BE2C (cell line): ENCODE results near the gene PRELP.

Source experiments
- DNase-seq: peaks from one replicate; pipeline ENCODE4 v3.0.0-alpha.2; 2020
- H3K27me3 ChIP-seq: fragments of 250-450 bp; sonication (Bioruptor Pico); 2 replicates; pipeline ENCODE4 v1.5.1; 2020; ENCODE audit warnings: mild to moderate bottlenecking
- H3K36me3 ChIP-seq: fragments of 250-450 bp; sonication (Bioruptor Pico); 2 replicates; pipeline ENCODE4 v1.5.1; 2020; ENCODE audit warnings: mild to moderate bottlenecking
- H3K4me1 ChIP-seq: fragments of 250-450 bp; sonication (Bioruptor Pico); 2 replicates; pipeline ENCODE4 v1.5.1; 2020
- H3K4me3 ChIP-seq: 2 replicates; pipeline ENCODE4 v1.5.1; 2011; ENCODE audit warnings: low read depth, low read length
- H3K9me3 ChIP-seq: fragments of 250-450 bp; sonication (Bioruptor Pico); 2 replicates; pipeline ENCODE4 v1.5.1; 2020
- CTCF ChIP-seq: IDR thresholded peaks from 2 replicates; pipeline ENCODE4 v1.5.1; 2012; ENCODE audit warnings: mild to moderate bottlenecking, low read depth, low read length

The PRELP gene

GRCh38 chr1:203534526-203534925, 58.9 kb downstream of the PRELP start:
- Histone ChIP-seq H3K9me3 (no peaks in the 10 kb centered on the region), H3K4me3 (no peak overlapping the region), H3K27me3 (no peaks in the 10 kb centered on the region), H3K36me3 (no peaks in the 10 kb centered on the region), H3K4me1 (no peaks in the 10 kb centered on the region)
- DNase-seq = no peak
- no peak for TF ChIP-seq CTCF

GRCh38 chr1:203536575-203536974, 61.0 kb downstream of the PRELP start:
- Histone ChIP-seq H3K9me3 (no peaks in the 10 kb centered on the region), H3K36me3 (no peaks in the 10 kb centered on the region), H3K4me3 (no peak overlapping the region), H3K4me1 (no peaks in the 10 kb centered on the region), H3K27me3 (no peaks in the 10 kb centered on the region)
- TF ChIP-seq CTCF = no peak
- no peak for DNase-seq

GRCh38 chr1:203536980-203537455, 61.4 kb downstream of the PRELP start:
- H3K36me3 ChIP-seq = no peaks in the 10 kb centered on the region
- H3K4me3 ChIP-seq = no peak overlapping the region
- no peak for DNase-seq
- H3K27me3 ChIP-seq = no peaks in the 10 kb centered on the region
- no peak for TF ChIP-seq CTCF
- no peaks in the 10 kb centered on the region for H3K9me3 ChIP-seq
- no peaks in the 10 kb centered on the region for H3K4me1 ChIP-seq

GRCh38 chr1:203537806-203538464, 62.3 kb downstream of the PRELP start:
- no peak for DNase-seq

GRCh38 chr1:203538726-203539125, 63.1 kb downstream of the PRELP start:
- Histone ChIP-seq H3K9me3 (no peaks in the 10 kb centered on the region), H3K4me1 (no peaks in the 10 kb centered on the region), H3K36me3 (no peaks in the 10 kb centered on the region), H3K27me3 (no peaks in the 10 kb centered on the region), H3K4me3 (no peak overlapping the region)
- no peak for TF ChIP-seq CTCF
- DNase-seq = no peak

More at GRCh38 chr1:203537806-203538464, 62.3 kb downstream of the PRELP start:
- Histone ChIP-seq H3K27me3 (no peaks in the 10 kb centered on the region), H3K36me3 (no peaks in the 10 kb centered on the region), H3K9me3 (no peaks in the 10 kb centered on the region), H3K4me3 (no peak overlapping the region), H3K4me1 (no peaks in the 10 kb centered on the region)
- TF ChIP-seq CTCF = no peak

- Histone ChIP-seq H3K4me1 (no peaks in the 10 kb centered on the region), H3K4me3 (no peak overlapping the region), H3K36me3 (no peaks in the 10 kb centered on the region), H3K27me3 (no peaks in the 10 kb centered on the region), H3K9me3 (no peaks in the 10 kb centered on the region)
- TF ChIP-seq CTCF = no peak
- no peak for DNase-seq
Observed at GRCh38 chr1:203539831-203540546, 64.4 kb downstream of the PRELP start.
